WI38 (cell line): Measurements from ENCODE around the gene EXTL1.

Experiments
- H3K4me3 ChIP-seq: 2 replicates; pipeline ENCODE4 v1.5.1; 2011; ENCODE audit warnings: low read depth, mild to moderate bottlenecking, control low read depth, low read length
- CTCF ChIP-seq: IDR thresholded peaks from 2 replicates; pipeline ENCODE4 v1.5.1; 2012; ENCODE audit warnings: low read depth, mild to moderate bottlenecking, control low read depth, low read length

EXTL1 gene

GRCh38 chr1:26038904-26039303 is 17.3 kb downstream of the EXTL1 start:
- no peak for TF ChIP-seq CTCF
- H3K4me3 ChIP-seq: no peak overlapping the region

GRCh38 chr1:26041401-26041800 is 19.8 kb downstream of the EXTL1 start:
- no peak overlapping the region for H3K4me3 ChIP-seq
- no peak for TF ChIP-seq CTCF

GRCh38 chr1:26041978-26042377 is 20.4 kb downstream of the EXTL1 start:
- TF ChIP-seq CTCF: no peak
- H3K4me3 ChIP-seq: no peak overlapping the region

GRCh38 chr1:26043765-26044164 is 22.2 kb downstream of the EXTL1 start:
- TF ChIP-seq CTCF: no peak
- H3K4me3 ChIP-seq: no peak overlapping the region

- no peak overlapping the region for H3K4me3 ChIP-seq
- no peak for TF ChIP-seq CTCF
Observed at GRCh38 chr1:26044414-26044813, 22.8 kb downstream of the EXTL1 start.

GRCh38 chr1:26044971-26045721 is 23.6 kb downstream of the EXTL1 start:
- H3K4me3 ChIP-seq: no peak overlapping the region
- TF ChIP-seq CTCF: no peak

- H3K4me3 ChIP-seq: no peak within 1 kb of the TSS
- TF ChIP-seq CTCF: no peak
Observed at GRCh38 chr1:26045722-26046245, 24.2 kb downstream of the EXTL1 start, which contains the start of gene SLC30A2. Gene SLC30A2, minus strand, starts transcription at chr1:26046118. Its CDS starts 222 bp downstream, at chr1:26045896.
